GM23338 (cell line): ENCODE data around the gene CNNM2. TPM values are rescaled to one million over a fixed set of nuclear protein-coding genes. Genes with fewer than 3 reads are reported as not detected.

Experiments
- ATAC-seq: fragments of 200-7000 bp; cut with Tn5 transposase; 3 replicates; pipeline ENCODE4 v1.9.1; 2020
- DNase-seq: peaks from one replicate; pipeline ENCODE4 v3.0.0-alpha.2; 2015; ENCODE audit warnings: low spot score
- H2AFZ ChIP-seq: fragments of 200-600 bp; sonication (generic); 2 replicates; pipeline ENCODE4 v1.8.0; 2016; ENCODE audit warnings: antibody characterized with exemption, mild to moderate bottlenecking, moderate library complexity
- H3F3A ChIP-seq: fragments of 200-600 bp; sonication (generic); replicated peaks from 2 replicates; pipeline ENCODE4 v1.8.0; 2017; ENCODE audit warnings: antibody characterized with exemption, mixed run types, low read depth
- H3K27ac ChIP-seq: fragments of 200-600 bp; sonication (generic); 2 replicates; pipeline ENCODE4 v1.6.1; 2016; ENCODE audit warnings: low read depth
- H3K27me3 ChIP-seq: fragments of 200-600 bp; sonication (generic); 2 replicates; pipeline ENCODE4 v1.8.0; 2016; ENCODE audit warnings: mild to moderate bottlenecking, mixed run types, moderate library complexity; ENCODE audit not compliant: insufficient read depth
- H3K36me3 ChIP-seq: fragments of 200-600 bp; sonication (generic); 2 replicates; pipeline ENCODE4 v1.8.0; 2016; ENCODE audit warnings: mild to moderate bottlenecking; ENCODE audit not compliant: insufficient read depth
- H3K4me1 ChIP-seq: fragments of 200-600 bp; sonication (generic); 2 replicates; pipeline ENCODE4 v1.8.0; 2016; ENCODE audit warnings: mild to moderate bottlenecking, moderate library complexity; ENCODE audit not compliant: insufficient read depth
- H3K4me2 ChIP-seq: fragments of 200-600 bp; sonication (generic); 2 replicates; pipeline ENCODE4 v1.7.1; 2017; ENCODE audit warnings: mixed run types
- H3K4me3 ChIP-seq: fragments of 200-600 bp; sonication (generic); 2 replicates; pipeline ENCODE4 v1.6.1; 2016; ENCODE audit warnings: mixed run types
- H3K79me2 ChIP-seq: fragments of 200-600 bp; sonication (generic); replicated peaks from 2 replicates; pipeline ENCODE4 v1.8.0; 2017; ENCODE audit warnings: mild to moderate bottlenecking; ENCODE audit not compliant: insufficient read depth
- H3K9me2 ChIP-seq: fragments of 200-600 bp; sonication (generic); 2 replicates; pipeline ENCODE4 v1.8.0; 2017; ENCODE audit not compliant: insufficient read depth
- H4K20me1 ChIP-seq: fragments of 200-600 bp; sonication (generic); replicated peaks from 2 replicates; pipeline ENCODE4 v1.8.0; 2017; ENCODE audit warnings: mild to moderate bottlenecking; ENCODE audit not compliant: insufficient read depth
- H3K27ac Mint-ChIP-seq: 2 replicates; pipeline ENCODE4 v1.8.0; 2020; ENCODE audit warnings: inconsistent platforms, mild to moderate bottlenecking, moderate library complexity, mixed read lengths
- H3K27me3 Mint-ChIP-seq: 3 replicates; pipeline ENCODE4 v1.8.0; 2022; ENCODE audit warnings: low read depth, mild to moderate bottlenecking, moderate library complexity, mixed read lengths, inconsistent platforms; ENCODE audit not compliant: insufficient read depth, poor library complexity
- H3K36me3 Mint-ChIP-seq: 3 replicates; pipeline ENCODE4 v1.8.0; 2021; ENCODE audit warnings: low read depth, mild to moderate bottlenecking, inconsistent platforms, moderate library complexity, mixed read lengths
- H3K4me1 Mint-ChIP-seq: 3 replicates; pipeline ENCODE4 v1.8.0; 2020; ENCODE audit warnings: mild to moderate bottlenecking, inconsistent platforms, mixed read lengths
- H3K4me3 Mint-ChIP-seq: 3 replicates; pipeline ENCODE4 v1.8.0; 2021; ENCODE audit warnings: moderate library complexity, mild to moderate bottlenecking, inconsistent platforms, mixed read lengths
- H3K9me3 Mint-ChIP-seq: 3 replicates; pipeline ENCODE4 v1.8.0; 2020; ENCODE audit warnings: moderate library complexity, mild to moderate bottlenecking, inconsistent platforms, mixed read lengths
- CREB1 ChIP-seq: fragments of 250-450 bp; sonication (Bioruptor Pico); IDR thresholded peaks from 2 replicates; pipeline ENCODE4 v1.5.0; 2020; ENCODE audit warnings: low read depth, mild to moderate bottlenecking, moderate library complexity
- CTCF ChIP-seq, 2 experiments: fragments of 200-600 bp in 1 of 2; sonication (generic) in 1 of 2; conservative IDR thresholded peaks; 2 replicates each; pipeline versions ENCODE4 v1.5.1 to v1.6.1; 2016 to 2017; ENCODE audit warnings: antibody characterized with exemption in 2 of 2, low read depth in 2 of 2, mild to moderate bottlenecking in 2 of 2, moderate library complexity in 1 of 2
- ETS1 ChIP-seq: IDR thresholded peaks from 2 replicates; pipeline ENCODE4 v1.6.1; 2016; ENCODE audit warnings: antibody characterized with exemption
- EZH2 ChIP-seq: fragments of 200-600 bp; sonication (generic); IDR thresholded peaks from one replicate; pipeline ENCODE4 v1.8.0; 2017; ENCODE audit warnings: antibody characterized with exemption, mild to moderate bottlenecking, low read depth; ENCODE audit not compliant: unreplicated experiment
- EZH2phosphoT487 ChIP-seq: fragments of 200-600 bp; sonication (generic); IDR thresholded peaks from one replicate; pipeline ENCODE4 v1.8.1; 2018; ENCODE audit warnings: antibody characterized with exemption; ENCODE audit not compliant: unreplicated experiment
- JUNB ChIP-seq: IDR thresholded peaks from one replicate; pipeline ENCODE4 v1.6.1; 2016; ENCODE audit warnings: antibody characterized with exemption; ENCODE audit not compliant: unreplicated experiment
- POLR2AphosphoS5 ChIP-seq: IDR thresholded peaks from 2 replicates; pipeline ENCODE4 v1.6.1; 2016; ENCODE audit warnings: antibody characterized with exemption, low read depth
- ZNF331 ChIP-seq: fragments of 250-450 bp; sonication (Bioruptor Pico); IDR thresholded peaks from 2 replicates; pipeline ENCODE4 v1.5.0; 2020; ENCODE audit warnings: low read depth, mild to moderate bottlenecking, moderate library complexity
- polyA plus RNA-seq: library from polyadenylated mRNA; unstranded; fragments of >200 nt; fragmentation: Nextera tagmentation; extraction: Ambion mirVana; gene quantifications from 2 replicates; pipeline ENCODE4 v1.2.1, GENCODE V29; 2016
- total RNA-seq: library from RNA; depleted of rRNA; stranded (reverse); fragments of >200 nt; shearing (Covaris generic); gene quantifications from 2 replicates; pipeline ENCODE4 v1.2.3, GENCODE V29; 2014
- TF ChIP-seq, protein P1 (sequence below): IDR thresholded peaks from one replicate; pipeline ENCODE4 v1.6.1; 2018; ENCODE audit warnings: antibody characterized with exemption; ENCODE audit not compliant: unreplicated experiment
- TF ChIP-seq, protein P2 (sequence below): fragments of 250-450 bp; sonication (Bioruptor Pico); IDR thresholded peaks from 2 replicates; pipeline ENCODE4 v1.5.0; 2020; ENCODE audit warnings: mild to moderate bottlenecking, moderate library complexity

Gene CNNM2
- total and polyA plus RNA-seq, 2 experiments from 2014 or later: 4.5 to 31.3 TPM

DNA sequence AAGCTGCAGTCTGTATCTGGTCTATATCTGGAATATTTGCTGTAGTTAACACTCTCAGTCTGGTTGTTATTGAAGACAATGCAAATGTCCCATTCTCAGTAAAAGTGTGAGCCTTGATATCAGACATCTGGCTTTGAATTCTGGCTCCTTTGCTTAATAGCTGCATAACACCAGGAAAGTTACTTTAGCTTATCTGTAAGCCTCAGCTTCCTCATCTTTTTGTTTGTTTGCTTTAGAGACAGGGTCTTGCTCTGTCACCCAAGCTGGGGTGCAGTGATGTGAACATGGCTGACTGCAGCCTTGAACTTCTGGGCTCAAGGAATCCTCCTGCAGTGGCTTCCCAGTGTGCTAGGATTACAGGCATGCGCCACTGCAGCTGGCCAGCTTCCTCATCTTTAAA lies 41.3 kb downstream of the CNNM2 start (continued):
- TF ChIP-seq ETS1 (no peak), CTCF (conservative IDR thresholded peaks at IDR 0.05; ENCODE audit: low read depth in 2 of 2) (no peak), POLR2AphosphoS5 (no peak), EZH2phosphoT487 (no peak), CREB1 (CRISPR knock-in tag) (no peak), ZNF331 (no peak)
- TF ChIP-seq, protein P1, sequence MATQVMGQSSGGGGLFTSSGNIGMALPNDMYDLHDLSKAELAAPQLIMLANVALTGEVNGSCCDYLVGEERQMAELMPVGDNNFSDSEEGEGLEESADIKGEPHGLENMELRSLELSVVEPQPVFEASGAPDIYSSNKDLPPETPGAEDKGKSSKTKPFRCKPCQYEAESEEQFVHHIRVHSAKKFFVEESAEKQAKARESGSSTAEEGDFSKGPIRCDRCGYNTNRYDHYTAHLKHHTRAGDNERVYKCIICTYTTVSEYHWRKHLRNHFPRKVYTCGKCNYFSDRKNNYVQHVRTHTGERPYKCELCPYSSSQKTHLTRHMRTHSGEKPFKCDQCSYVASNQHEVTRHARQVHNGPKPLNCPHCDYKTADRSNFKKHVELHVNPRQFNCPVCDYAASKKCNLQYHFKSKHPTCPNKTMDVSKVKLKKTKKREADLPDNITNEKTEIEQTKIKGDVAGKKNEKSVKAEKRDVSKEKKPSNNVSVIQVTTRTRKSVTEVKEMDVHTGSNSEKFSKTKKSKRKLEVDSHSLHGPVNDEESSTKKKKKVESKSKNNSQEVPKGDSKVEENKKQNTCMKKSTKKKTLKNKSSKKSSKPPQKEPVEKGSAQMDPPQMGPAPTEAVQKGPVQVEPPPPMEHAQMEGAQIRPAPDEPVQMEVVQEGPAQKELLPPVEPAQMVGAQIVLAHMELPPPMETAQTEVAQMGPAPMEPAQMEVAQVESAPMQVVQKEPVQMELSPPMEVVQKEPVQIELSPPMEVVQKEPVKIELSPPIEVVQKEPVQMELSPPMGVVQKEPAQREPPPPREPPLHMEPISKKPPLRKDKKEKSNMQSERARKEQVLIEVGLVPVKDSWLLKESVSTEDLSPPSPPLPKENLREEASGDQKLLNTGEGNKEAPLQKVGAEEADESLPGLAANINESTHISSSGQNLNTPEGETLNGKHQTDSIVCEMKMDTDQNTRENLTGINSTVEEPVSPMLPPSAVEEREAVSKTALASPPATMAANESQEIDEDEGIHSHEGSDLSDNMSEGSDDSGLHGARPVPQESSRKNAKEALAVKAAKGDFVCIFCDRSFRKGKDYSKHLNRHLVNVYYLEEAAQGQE: no peak

GRCh38 chr10:102960157-102960556 lies 42.1 kb downstream of the CNNM2 start:
- Mint-ChIP-seq H3K27me3 (peaks cover 2% of the 10 kb centered on the region), H3K4me1 (no peaks in the 10 kb centered on the region), H3K9me3 (no peaks in the 10 kb centered on the region), H3K27ac (no peak overlapping the region), H3K4me3 (no peak overlapping the region), H3K36me3 (no peaks in the 10 kb centered on the region)
- DNase-seq (no peak), ATAC-seq (no peak)
- Histone ChIP-seq H3K27me3 (no peaks in the 10 kb centered on the region), H4K20me1 (no peaks in the 10 kb centered on the region), H3K4me1 (no peaks in the 10 kb centered on the region), H3K27ac (no peak overlapping the region), H3K36me3 (no peaks in the 10 kb centered on the region), H3K79me2 (no peaks in the 10 kb centered on the region), H3K9me2 (no peaks in the 10 kb centered on the region; the same call in 1 of the 2 replicates), H3F3A (no peaks in the 10 kb centered on the region), H3K4me3 (no peak overlapping the region), H3K4me2 (no peak overlapping the region), H2AFZ (no peak overlapping the region)
- TF ChIP-seq EZH2 (no peak), JUNB (no peak), CREB1 (CRISPR knock-in tag) (no peak), POLR2AphosphoS5 (no peak)
- TF ChIP-seq, protein P2, sequence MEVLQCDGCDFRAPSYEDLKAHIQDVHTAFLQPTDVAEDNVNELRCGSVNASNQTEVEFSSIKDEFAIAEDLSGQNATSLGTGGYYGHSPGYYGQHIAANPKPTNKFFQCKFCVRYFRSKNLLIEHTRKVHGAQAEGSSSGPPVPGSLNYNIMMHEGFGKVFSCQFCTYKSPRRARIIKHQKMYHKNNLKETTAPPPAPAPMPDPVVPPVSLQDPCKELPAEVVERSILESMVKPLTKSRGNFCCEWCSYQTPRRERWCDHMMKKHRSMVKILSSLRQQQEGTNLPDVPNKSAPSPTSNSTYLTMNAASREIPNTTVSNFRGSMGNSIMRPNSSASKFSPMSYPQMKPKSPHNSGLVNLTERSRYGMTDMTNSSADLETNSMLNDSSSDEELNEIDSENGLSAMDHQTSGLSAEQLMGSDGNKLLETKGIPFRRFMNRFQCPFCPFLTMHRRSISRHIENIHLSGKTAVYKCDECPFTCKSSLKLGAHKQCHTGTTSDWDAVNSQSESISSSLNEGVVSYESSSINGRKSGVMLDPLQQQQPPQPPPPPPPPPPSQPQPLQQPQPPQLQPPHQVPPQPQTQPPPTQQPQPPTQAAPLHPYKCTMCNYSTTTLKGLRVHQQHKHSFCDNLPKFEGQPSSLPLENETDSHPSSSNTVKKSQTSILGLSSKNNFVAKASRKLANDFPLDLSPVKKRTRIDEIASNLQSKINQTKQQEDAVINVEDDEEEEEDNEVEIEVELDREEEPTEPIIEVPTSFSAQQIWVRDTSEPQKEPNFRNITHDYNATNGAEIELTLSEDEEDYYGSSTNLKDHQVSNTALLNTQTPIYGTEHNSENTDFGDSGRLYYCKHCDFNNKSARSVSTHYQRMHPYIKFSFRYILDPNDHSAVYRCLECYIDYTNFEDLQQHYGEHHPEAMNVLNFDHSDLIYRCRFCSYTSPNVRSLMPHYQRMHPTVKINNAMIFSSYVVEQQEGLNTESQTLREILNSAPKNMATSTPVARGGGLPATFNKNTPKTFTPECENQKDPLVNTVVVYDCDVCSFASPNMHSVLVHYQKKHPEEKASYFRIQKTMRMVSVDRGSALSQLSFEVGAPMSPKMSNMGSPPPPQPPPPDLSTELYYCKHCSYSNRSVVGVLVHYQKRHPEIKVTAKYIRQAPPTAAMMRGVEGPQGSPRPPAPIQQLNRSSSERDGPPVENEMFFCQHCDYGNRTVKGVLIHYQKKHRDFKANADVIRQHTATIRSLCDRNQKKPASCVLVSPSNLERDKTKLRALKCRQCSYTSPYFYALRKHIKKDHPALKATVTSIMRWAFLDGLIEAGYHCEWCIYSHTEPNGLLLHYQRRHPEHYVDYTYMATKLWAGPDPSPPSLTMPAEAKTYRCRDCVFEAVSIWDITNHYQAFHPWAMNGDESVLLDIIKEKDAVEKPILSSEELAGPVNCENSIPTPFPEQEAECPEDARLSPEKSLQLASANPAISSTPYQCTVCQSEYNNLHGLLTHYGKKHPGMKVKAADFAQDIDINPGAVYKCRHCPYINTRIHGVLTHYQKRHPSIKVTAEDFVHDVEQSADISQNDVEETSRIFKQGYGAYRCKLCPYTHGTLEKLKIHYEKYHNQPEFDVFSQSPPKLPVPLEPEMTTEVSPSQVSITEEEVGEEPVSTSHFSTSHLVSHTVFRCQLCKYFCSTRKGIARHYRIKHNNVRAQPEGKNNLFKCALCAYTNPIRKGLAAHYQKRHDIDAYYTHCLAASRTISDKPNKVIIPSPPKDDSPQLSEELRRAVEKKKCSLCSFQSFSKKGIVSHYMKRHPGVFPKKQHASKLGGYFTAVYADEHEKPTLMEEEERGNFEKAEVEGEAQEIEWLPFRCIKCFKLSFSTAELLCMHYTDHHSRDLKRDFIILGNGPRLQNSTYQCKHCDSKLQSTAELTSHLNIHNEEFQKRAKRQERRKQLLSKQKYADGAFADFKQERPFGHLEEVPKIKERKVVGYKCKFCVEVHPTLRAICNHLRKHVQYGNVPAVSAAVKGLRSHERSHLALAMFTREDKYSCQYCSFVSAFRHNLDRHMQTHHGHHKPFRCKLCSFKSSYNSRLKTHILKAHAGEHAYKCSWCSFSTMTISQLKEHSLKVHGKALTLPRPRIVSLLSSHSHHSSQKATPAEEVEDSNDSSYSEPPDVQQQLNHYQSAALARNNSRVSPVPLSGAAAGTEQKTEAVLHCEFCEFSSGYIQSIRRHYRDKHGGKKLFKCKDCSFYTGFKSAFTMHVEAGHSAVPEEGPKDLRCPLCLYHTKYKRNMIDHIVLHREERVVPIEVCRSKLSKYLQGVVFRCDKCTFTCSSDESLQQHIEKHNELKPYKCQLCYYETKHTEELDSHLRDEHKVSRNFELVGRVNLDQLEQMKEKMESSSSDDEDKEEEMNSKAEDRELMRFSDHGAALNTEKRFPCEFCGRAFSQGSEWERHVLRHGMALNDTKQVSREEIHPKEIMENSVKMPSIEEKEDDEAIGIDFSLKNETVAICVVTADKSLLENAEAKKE: no peak
